BJ (cell line): ENCODE data around the gene TREX2. TPM values are rescaled to one million over a fixed set of nuclear protein-coding genes. Genes with fewer than 3 reads are reported as not detected.

Source experiments
- CTCF ChIA-PET: fragments of 350-600 bp; formaldehyde crosslinking; extraction: SDS; loops from one replicate; lab custom pipeline; 2021; ENCODE audit warnings: antibody characterized with exemption, inconsistent platforms; lab: Yijun Ruan, JAX
- POLR2A ChIA-PET: fragments of 300-600 bp; sonication (Branson Sonifier 250); formaldehyde crosslinking; extraction: SDS; loops from one replicate; lab custom pipeline; 2021; ENCODE audit warnings: antibody characterized with exemption; lab: Charles Lee
- DNase-seq: peaks from one replicate; pipeline ENCODE4 v3.0.0-alpha.2; 2011; ENCODE audit warnings: low read depth
- H3K27me3 ChIP-seq: 2 replicates; pipeline ENCODE4 v1.6.0; 2011; ENCODE audit warnings: low read length; ENCODE audit not compliant: control insufficient read depth, insufficient read depth
- H3K36me3 ChIP-seq: 2 replicates; pipeline ENCODE4 v1.5.1; 2011; ENCODE audit warnings: low read length; ENCODE audit not compliant: control insufficient read depth, insufficient read depth
- H3K4me3 ChIP-seq: 2 replicates; pipeline ENCODE4 v1.5.1; 2011; ENCODE audit warnings: low read depth, mild to moderate bottlenecking, control low read depth, low read length
- polyA plus RNA-seq: library from polyadenylated mRNA; depleted of rRNA; stranded (reverse); fragments of >200 nt; gene quantifications from 2 replicates; pipeline ENCODE4 v1.2.3, GENCODE V29; 2011
- TF ChIP-seq, protein P1 (sequence below): IDR thresholded peaks from 2 replicates; pipeline ENCODE4 v1.5.1; 2011; ENCODE audit warnings: low read depth, mild to moderate bottlenecking, control low read depth, inconsistent platforms, low read length, moderate library complexity; ENCODE audit not compliant: insufficient read depth

TREX2 gene
- polyA plus RNA-seq, 1 experiment: 1.1 TPM

DNA sequence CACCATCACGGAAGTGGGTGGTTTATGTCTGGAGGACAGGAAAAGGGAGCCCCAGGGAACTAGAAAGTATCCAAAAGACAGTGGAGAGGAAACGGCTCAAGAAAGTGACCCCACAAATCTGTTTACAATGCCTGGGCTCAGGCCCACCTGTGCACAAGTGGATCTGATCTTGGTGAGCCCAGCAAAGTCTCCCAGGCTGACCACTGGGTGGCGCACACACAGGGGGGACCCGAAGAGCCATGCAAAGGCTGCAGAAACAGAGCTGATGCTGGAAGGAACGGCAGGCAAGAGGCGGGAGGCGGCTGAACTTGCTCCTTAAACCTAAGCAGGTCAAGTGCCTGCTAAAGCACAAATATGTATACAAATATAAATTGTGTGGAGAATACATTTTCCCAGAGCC, 15.0 kb upstream of the TREX2 start:
- DNase-seq: no peak
- no peaks in the 10 kb centered on the region for H3K27me3 ChIP-seq
- H3K4me3 ChIP-seq: no peak overlapping the region
- H3K36me3 ChIP-seq: peaks cover 5% of the 10 kb centered on the region
- ChIA-PET POLR2A (no interaction called here), CTCF (interaction anchor here (0.7 to 3.0 kb wide), 13 partner anchors 9 to 128 kb away, joined by 3 to 19 read pairs (median 4); partner anchors contain the start of genes HAUS7 and ZNF275)
- TF ChIP-seq, protein P1, sequence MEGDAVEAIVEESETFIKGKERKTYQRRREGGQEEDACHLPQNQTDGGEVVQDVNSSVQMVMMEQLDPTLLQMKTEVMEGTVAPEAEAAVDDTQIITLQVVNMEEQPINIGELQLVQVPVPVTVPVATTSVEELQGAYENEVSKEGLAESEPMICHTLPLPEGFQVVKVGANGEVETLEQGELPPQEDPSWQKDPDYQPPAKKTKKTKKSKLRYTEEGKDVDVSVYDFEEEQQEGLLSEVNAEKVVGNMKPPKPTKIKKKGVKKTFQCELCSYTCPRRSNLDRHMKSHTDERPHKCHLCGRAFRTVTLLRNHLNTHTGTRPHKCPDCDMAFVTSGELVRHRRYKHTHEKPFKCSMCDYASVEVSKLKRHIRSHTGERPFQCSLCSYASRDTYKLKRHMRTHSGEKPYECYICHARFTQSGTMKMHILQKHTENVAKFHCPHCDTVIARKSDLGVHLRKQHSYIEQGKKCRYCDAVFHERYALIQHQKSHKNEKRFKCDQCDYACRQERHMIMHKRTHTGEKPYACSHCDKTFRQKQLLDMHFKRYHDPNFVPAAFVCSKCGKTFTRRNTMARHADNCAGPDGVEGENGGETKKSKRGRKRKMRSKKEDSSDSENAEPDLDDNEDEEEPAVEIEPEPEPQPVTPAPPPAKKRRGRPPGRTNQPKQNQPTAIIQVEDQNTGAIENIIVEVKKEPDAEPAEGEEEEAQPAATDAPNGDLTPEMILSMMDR: peak; percentile 70

DNA sequence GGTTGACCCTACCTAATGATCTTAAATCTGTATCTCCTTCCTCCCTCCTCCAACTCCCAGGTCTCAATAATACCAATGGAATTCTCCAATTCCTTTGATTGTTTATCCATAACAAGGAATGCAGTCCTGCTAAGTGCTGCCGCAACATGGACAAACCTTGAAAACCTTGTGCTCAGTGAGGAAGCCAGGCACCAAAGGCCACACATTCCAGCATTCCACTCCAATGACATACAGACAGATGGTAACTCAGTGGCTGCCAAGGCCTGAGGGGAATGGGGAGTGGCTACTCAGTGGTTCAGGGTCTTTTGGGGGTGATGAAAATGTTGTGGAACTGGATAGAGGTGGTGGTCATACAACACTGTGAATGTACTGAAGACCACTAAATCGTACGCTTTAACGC, 14.1 kb upstream of the TREX2 start:
- H3K27me3 ChIP-seq: no peaks in the 10 kb centered on the region
- H3K36me3 ChIP-seq: peaks cover 6% of the 10 kb centered on the region
- no peak for DNase-seq
- ChIA-PET CTCF (interaction anchor here (1.0 to 3.0 kb wide), 9 partner anchors 11 to 127 kb away, joined by 3 to 19 read pairs (median 4); partner anchors contain the start of gene HAUS7), POLR2A (no interaction called here)
- TF ChIP-seq, protein P1: peak; percentile 19; the same call in 1 of the 2 replicates
- H3K4me3 ChIP-seq: no peak overlapping the region

DNA sequence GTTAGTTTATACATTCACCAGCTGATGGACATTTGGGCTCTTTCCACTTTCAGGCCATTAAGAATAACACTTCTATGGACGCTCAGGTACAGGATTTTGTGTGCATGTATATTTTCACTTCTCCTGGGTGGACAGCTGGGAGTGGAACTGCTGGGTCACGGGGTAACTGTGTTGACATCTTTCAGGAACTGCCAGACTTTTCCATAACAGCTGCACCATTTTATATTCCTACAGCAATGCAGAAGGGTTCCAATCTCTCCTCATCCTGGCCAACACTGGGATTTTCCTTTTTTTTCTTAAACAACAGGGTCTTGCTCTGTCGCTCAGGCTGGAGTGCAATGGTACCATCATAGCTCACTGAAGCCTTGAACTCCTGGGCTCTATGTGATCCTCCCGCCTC, 12.6 kb upstream of the TREX2 start:
- Histone ChIP-seq H3K4me3 (no peak overlapping the region), H3K27me3 (no peaks in the 10 kb centered on the region), H3K36me3 (peaks cover 4% of the 10 kb centered on the region)
- CTCF ChIA-PET: interaction anchor here (1.2 to 1.5 kb wide), 3 partner anchors 49 to 517 kb away, joined by 3 to 5 read pairs (median 3); no protein-coding TSS in a partner anchor
- POLR2A ChIA-PET: no interaction called here
- TF ChIP-seq, protein P1: no peak
- no peak for DNase-seq

DNA sequence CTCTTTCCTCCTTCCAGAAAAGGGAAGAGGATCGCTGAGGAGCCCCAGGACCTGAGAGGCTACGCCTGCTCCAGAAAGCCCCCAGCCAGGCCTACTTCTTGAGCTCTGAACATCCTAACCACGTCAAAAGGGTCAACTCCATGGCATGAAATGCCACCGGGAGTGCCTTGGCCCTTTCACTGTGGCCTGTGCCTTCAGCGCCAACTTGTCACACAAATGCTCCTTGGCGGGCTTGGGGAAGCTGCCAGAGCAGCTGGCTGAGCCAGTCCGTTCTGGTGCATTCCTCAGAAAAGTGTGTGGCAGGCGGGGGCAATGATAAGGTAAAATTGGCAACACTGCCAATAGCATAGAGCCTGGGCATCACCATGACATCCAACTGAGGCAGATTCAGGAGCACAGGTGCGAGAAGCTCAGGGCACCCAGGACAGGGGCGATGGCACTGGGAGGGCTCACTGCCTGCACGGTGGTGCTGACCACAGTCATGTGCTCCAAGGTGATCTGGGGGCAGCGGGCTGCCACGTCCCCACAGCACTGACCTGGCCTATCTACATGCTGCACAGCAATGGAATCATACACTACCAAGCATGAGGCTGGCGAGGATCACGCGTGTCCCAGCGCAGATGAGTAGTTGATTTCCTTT, 12.1 kb upstream of the TREX2 start:
- DNase-seq: no peak
- CTCF ChIA-PET: interaction anchor here (1.2 to 2.1 kb wide), 4 partner anchors 13 to 517 kb away, joined by 3 to 5 read pairs (median 4); partner anchors contain the start of gene HAUS7

More for the DNA sequence above, 12.1 kb upstream of the TREX2 start:
- H3K27me3 ChIP-seq: no peaks in the 10 kb centered on the region
- POLR2A ChIA-PET: no interaction called here
- no peak overlapping the region for H3K4me3 ChIP-seq
- peaks cover 4% of the 10 kb centered on the region for H3K36me3 ChIP-seq
- TF ChIP-seq, protein P1: no peak
